Measurements from ENCODE around the gene ZCCHC24.
A peak's percentile ranks its signal among the peaks of the same experiment; 100 is the strongest.

ZCCHC24 gene

DNA sequence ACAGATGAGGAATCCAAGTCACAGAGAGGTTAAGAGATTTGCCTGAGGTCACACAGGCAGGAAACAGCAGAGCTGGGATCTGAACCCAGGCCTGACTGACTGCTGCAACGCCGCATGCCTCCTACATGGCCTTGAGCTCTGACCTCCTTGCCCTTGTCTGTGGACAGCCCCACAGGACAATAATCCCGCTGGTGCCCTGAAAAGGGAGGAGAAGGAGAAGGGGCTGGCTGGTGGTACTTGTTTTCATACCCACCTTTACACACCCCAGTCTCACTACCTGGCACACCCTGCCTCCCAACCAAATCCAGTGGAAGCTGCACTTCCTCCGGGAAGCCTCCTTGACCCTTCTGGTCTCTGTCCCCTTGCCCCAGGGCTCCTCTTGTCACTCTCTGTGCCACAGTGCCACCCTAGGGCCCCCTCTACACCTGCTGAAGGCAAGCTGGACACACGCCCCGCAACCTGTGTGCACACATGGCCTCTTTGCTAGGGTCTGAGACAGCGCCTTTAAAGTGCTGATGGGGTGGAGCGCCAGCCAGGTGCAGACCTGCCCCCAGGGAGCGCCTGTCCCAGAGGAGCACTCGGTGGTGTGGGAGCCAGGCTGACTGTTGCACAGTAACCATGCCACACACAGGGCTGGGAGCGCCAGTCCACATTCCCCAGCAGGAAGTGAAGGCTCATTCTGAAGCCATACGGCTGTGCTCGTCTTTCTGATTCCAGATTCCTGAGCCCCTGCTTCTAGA is 38.6 kb downstream of the ZCCHC24 start:
- peak overlapping the region; percentile 32 for H3K27ac ChIP-seq
- TF ChIP-seq ZFX (IDR thresholded peaks at IDR 0.05): no peak
- TF ChIP-seq, protein P1, sequence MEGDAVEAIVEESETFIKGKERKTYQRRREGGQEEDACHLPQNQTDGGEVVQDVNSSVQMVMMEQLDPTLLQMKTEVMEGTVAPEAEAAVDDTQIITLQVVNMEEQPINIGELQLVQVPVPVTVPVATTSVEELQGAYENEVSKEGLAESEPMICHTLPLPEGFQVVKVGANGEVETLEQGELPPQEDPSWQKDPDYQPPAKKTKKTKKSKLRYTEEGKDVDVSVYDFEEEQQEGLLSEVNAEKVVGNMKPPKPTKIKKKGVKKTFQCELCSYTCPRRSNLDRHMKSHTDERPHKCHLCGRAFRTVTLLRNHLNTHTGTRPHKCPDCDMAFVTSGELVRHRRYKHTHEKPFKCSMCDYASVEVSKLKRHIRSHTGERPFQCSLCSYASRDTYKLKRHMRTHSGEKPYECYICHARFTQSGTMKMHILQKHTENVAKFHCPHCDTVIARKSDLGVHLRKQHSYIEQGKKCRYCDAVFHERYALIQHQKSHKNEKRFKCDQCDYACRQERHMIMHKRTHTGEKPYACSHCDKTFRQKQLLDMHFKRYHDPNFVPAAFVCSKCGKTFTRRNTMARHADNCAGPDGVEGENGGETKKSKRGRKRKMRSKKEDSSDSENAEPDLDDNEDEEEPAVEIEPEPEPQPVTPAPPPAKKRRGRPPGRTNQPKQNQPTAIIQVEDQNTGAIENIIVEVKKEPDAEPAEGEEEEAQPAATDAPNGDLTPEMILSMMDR (conservative IDR thresholded peaks at IDR 0.05): no peak

DNA sequence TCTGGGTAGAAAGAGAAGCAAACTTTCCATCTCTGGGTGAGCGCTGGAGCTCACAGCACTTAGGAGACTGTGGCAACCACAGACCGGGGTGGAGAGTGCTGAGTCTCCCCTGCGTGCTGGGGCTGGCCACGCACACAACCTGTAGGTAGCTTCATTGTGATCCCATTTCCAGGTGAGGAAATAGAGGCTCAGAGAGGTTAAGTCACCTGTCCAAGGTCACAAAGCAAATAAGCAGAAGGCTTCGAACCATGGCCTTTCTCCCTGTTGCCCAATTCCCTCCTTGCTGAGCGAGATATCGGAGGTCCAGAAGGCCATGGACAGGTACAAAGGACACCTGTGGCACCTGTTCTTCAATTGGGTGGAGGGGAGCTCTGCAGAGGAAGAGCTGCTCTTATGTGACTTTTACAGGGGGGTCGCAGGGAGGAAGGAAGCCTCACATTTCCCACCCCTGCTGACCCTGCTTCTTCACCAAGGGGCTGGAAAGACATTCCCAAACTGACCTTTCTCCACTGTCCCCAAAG is 39.4 kb downstream of the ZCCHC24 start:
- TF ChIP-seq, protein P1 (conservative IDR thresholded peaks at IDR 0.05): no peak
- TF ChIP-seq ZFX (IDR thresholded peaks at IDR 0.05): no peak
- peak overlapping the region; percentile 32 for H3K27ac ChIP-seq

DNA sequence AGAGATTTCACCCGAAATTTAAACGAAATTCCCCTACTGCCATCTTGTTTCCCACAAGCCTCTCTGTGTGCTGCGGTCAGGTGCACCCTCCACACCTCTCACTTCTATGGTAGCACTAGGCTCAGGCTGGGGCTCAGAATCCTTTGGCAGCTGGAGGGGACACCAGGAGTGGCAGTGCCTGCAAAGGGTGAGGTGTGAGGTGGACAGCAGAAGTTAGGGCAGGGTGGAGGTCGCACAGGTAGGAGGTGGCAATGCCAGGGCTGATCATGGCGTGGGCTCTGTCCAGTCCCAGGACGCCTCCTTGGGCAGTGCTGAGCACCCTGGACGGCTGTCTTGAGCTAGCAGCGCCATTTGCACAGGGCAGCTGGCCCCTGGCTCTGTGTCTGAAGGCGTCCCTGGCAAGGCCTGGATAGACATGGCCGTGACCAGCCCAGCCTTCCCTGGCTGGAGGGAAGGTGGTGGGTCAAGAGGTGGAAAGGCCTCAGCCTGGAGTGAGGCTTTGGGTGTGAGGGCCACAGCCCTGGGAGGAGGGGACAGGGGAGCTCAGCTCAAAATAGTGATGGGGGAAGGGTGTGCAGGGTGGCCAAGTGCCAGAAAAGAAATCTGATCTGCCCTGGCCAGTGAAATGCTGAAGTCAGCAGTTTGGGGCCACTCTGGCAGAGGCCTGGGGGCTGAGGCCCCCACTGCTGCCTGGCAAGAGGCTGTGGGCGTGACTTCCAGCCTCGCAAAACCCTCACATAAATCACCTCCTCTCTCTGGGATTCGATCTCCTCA is 40.0 kb downstream of the ZCCHC24 start:
- peak overlapping the region; percentile 32 for H3K27ac ChIP-seq
- TF ChIP-seq, protein P1 (conservative IDR thresholded peaks at IDR 0.05): no peak
- no peak for TF ChIP-seq ZFX (IDR thresholded peaks at IDR 0.05)

DNA sequence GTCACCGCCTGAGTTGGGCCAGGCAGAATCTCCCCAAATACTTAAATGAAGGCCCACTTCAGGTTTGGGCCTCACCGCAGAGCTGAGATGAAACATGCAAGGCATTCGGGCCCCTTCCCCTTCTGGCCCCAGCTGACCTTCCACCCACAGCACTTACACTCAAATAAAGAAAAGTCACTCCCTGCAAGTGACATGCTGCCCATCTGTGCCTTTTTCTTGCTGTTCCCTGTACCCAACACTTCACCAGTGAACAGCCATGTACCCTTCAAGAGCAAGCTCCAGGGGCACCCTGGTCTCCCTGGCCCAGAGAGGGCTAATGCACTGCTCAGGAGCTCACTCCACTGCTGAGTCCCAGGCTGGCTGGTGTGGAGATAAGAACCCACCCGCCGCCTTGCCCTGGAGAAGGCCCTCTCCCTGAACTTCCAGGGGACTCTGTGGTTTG is 40.7 kb downstream of the ZCCHC24 start:
- TF ChIP-seq ZFX (IDR thresholded peaks at IDR 0.05): no peak
- TF ChIP-seq, protein P1 (conservative IDR thresholded peaks at IDR 0.05): no peak
- peak overlapping the region; percentile 32 for H3K27ac ChIP-seq

DNA sequence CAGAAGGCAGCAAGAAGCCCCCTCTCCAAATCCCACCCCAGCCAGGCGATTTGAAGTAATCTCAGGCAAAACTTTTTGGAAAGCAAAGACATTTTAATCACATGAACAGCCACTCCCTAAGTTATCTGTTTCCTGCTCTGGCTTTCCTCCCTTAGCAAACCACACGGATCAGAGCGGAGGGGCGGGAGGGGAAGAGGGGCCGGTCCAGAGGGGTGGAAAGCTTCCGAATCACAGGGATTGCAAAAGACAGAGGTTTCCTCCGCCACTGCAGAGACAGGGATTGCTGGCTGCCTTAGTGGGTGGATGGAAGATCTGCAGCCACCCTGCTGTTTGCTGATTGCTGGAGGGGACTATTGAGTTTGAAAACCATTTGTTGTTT is 41.2 kb downstream of the ZCCHC24 start:
- TF ChIP-seq, protein P1 (conservative IDR thresholded peaks at IDR 0.05): no peak
- no peak for TF ChIP-seq ZFX (IDR thresholded peaks at IDR 0.05)
- no peak overlapping the region; the same call in 1 of the 2 replicates for H3K27ac ChIP-seq

DNA sequence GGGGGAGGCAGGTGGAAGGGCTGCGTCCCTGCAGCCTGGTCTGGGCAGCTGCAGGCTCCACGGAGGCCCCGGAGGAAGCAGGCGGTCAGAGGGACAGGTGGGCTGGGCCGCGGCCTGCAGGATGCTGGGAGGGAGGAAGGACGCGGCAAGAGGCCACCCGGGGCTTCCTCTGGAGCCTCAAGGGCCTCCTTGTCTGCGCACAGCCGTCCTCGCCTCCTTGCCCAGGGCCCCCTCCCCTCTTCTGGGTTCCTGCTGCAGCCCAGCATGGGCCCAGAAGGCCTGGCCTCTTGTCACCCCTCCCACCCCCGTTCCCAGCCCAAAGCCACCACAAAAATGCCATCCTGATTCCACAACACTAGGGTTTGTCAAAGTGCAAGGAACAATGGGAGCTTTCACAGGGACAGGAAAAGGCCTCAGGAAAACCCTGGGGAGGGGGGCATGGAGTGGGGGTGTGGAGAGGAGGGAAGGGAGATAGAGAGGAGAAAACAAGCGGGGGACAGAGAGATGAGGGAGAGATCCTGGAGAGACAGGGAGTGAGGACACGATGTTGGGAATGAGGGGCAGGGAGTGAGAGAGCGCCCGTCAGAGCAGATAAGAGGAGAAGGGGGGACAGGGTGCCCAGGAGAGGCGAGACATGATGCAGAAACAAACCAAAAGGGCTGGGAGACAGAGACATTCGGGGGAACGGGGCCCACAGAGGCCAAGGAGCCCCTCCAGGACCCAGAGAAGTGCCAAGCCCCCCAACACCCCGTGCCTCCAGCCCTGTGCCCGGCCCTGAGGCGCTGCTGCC is 41.8 kb downstream of the ZCCHC24 start:
- H3K27ac ChIP-seq: no peak overlapping the region
- TF ChIP-seq, protein P1 (conservative IDR thresholded peaks at IDR 0.05): no peak
- TF ChIP-seq ZFX (IDR thresholded peaks at IDR 0.05): no peak
